Fibroblast of skin of abdomen (primary cell): Measurements from ENCODE around the gene FANCG.

ENCODE experiments used
- DNase-seq: peaks from one replicate; pipeline ENCODE4 v3.0.0-alpha.2; 2013

The FANCG gene

GRCh38 chr9:35060548-35061207 lies 19.1 kb downstream of the FANCG start:
- no peak for DNase-seq

- DNase-seq = no peak
Observed at GRCh38 chr9:35059438-35059837, 20.3 kb downstream of the FANCG start.

- DNase-seq = no peak
Observed at GRCh38 chr9:35057271-35057620, 22.5 kb downstream of the FANCG start.

GRCh38 chr9:35056571-35057270 lies 23.0 kb downstream of the FANCG start:
- DNase-seq = no peak

GRCh38 chr9:35054871-35055644 lies 24.7 kb downstream of the FANCG start:
- no peak for DNase-seq

GRCh38 chr9:35054185-35054835 lies 25.4 kb downstream of the FANCG start:
- no peak for DNase-seq

GRCh38 chr9:35051069-35051967 lies 28.4 kb downstream of the FANCG start:
- DNase-seq = peak; percentile 39

GRCh38 chr9:35048511-35048910 lies 31.2 kb downstream of the FANCG start:
- no peak for DNase-seq

- peak; percentile 47 for DNase-seq
Observed at GRCh38 chr9:35044071-35044470, 35.7 kb downstream of the FANCG start.

- DNase-seq = no peak
Observed at GRCh38 chr9:35042891-35043545, 36.7 kb downstream of the FANCG start.

- DNase-seq = peak; percentile 16
Observed at GRCh38 chr9:35042081-35042604, 37.6 kb downstream of the FANCG start.

GRCh38 chr9:35035851-35036701 lies 43.7 kb downstream of the FANCG start:
- peak; percentile 70 for DNase-seq

- no peak for DNase-seq
Observed at GRCh38 chr9:35033101-35033500, 46.6 kb downstream of the FANCG start.

GRCh38 chr9:35029852-35030251 lies 49.9 kb downstream of the FANCG start:
- no peak for DNase-seq

- no peak for DNase-seq
Observed at GRCh38 chr9:35029241-35029640, 50.5 kb downstream of the FANCG start.

GRCh38 chr9:35028341-35028740 lies 51.4 kb downstream of the FANCG start:
- no peak for DNase-seq

GRCh38 chr9:35027860-35028259 lies 51.9 kb downstream of the FANCG start:
- no peak for DNase-seq

GRCh38 chr9:35027374-35027773 lies 52.4 kb downstream of the FANCG start:
- no peak for DNase-seq

- DNase-seq = no peak
Observed at GRCh38 chr9:35026671-35027070, 53.1 kb downstream of the FANCG start.
